ENCODE measurements around the gene FGF14. TPM values are rescaled to one million over a fixed set of nuclear protein-coding genes. Genes with fewer than 3 reads are reported as not detected.

Gene FGF14
- polyA plus RNA-seq, 1 of the 3 experiments (the other 2 are of a cell fraction), result 0.20 TPM

DNA sequence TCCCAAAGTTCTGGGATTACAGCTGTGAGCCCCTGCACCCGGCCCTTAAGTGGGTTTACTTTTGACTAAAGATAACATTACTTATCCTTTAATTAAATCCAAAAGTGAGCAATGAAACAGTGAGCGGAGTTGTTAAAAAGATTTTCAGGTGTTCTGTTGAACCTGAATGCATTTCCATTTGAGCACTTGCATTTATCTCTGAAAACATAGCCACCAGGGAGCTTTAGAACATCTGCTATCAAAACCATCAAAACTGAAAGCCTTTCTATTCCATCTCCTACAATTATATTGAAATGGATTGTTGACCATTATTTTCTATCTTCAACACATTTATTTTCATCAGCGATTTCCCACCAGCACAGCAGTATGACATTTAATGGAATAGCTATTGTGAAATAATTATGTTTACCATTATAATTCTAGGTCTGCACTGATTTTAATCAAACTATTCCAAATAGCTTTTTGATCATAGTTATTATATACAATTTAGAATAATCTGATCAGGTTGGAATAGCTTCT is 269.0 kb downstream of the FGF14 start:
- no peaks in the 10 kb centered on the region for H3K9me3 ChIP-seq

GRCh38 chr13:102131246-102131645 is 270.6 kb downstream of the FGF14 start:
- Histone ChIP-seq H3K27me3 (ENCODE audit: insufficient read depth) (no peaks in the 10 kb centered on the region), H3F3A (replicated peaks; ENCODE audit: insufficient read depth) (peaks cover 3% of the 10 kb centered on the region), H3K36me3 (replicated peaks in 1 of 2; ENCODE audit: control insufficient read depth in 1 of 2, insufficient read depth in 2 of 2, low read length in 1 of 2) (no peaks in the 10 kb centered on the region), H3K27ac (ENCODE audit: low read depth in 2 of 2, low read length in 1 of 2) (peak overlapping the region in 1 of 2 experiments; percentile 47; a peak in 2 of 4 replicates), H3K9ac (no peak overlapping the region), H4K20me1 (ENCODE audit: insufficient read depth) (no peaks in the 10 kb centered on the region), H3K79me2 (ENCODE audit: insufficient read depth) (no peaks in the 10 kb centered on the region), H3K4me1 (ENCODE audit: control insufficient read depth in 1 of 2, insufficient read depth in 2 of 2, low read depth in 1 of 2, low read length in 1 of 2) (peaks cover 20 to 24% of the 10 kb centered on the region in 2 experiments; a peak in 3 of 4 replicates), H3K4me2 (no peak overlapping the region), H3K4me3 (ENCODE audit: low read depth in 2 of 2, low read length in 1 of 2) (no peak overlapping the region), H2AFZ (ENCODE audit: low read depth) (no peak overlapping the region), H3K9me3 (no peaks in the 10 kb centered on the region), H3K9me2 (no peaks in the 10 kb centered on the region)
- TF ChIP-seq IRF3 (IDR thresholded peaks at IDR 0.05; ENCODE audit: low read depth, low read length), result no peak
- no peak for TF ChIP-seq RFX5 (IDR thresholded peaks at IDR 0.05; ENCODE audit: low read length)
- TF ChIP-seq FOSL2 (IDR thresholded peaks at IDR 0.05; ENCODE audit: borderline replicate concordance, low read depth), result no peak
- TF ChIP-seq ELF1 (IDR thresholded peaks at IDR 0.05), result no peak
- 94% methylated on average over 2 of the region's 2 CpGs for WGBS (ENCODE audit: low lambda C conversion rate)
- ChIA-PET POLR2A (no interaction called here), CTCF (interaction anchor here (0.7 to 1.6 kb wide), 4 partner anchors 11 to 986 kb away, joined by 3 to 7 read pairs (median 4); no protein-coding TSS in a partner anchor)
- no peak for DNase-seq

More for the DNA sequence above, 269.0 kb downstream of the FGF14 start:
- no peaks in the 10 kb centered on the region for H3K9me2 ChIP-seq
- H3K36me3 ChIP-seq (replicated peaks in 1 of 2; ENCODE audit: control insufficient read depth in 1 of 2, insufficient read depth in 2 of 2, low read length in 1 of 2), result no peaks in the 10 kb centered on the region
- H3K79me2 ChIP-seq (ENCODE audit: insufficient read depth), result no peaks in the 10 kb centered on the region
- 48% methylated on average over 3 of the region's 3 CpGs for WGBS (ENCODE audit: low lambda C conversion rate)
- H3K4me3 ChIP-seq (ENCODE audit: low read depth in 2 of 2, low read length in 1 of 2), result no peak overlapping the region
- no peaks in the 10 kb centered on the region for H4K20me1 ChIP-seq (ENCODE audit: insufficient read depth)
- DNase-seq, result no peak
- no peak overlapping the region for H3K4me2 ChIP-seq
- H3K9ac ChIP-seq, result no peak overlapping the region
- no peaks in the 10 kb centered on the region for H3K27me3 ChIP-seq (ENCODE audit: insufficient read depth)
- peak overlapping the region in 1 of 2 experiments; percentile 80; a peak in 2 of 4 replicates for H3K27ac ChIP-seq (ENCODE audit: low read depth in 2 of 2, low read length in 1 of 2)
- ChIA-PET CTCF (interaction anchor here (0.8 to 4.7 kb wide), 10 partner anchors 8 to 423 kb away, joined by 3 to 19 read pairs (median 4); no protein-coding TSS in a partner anchor), POLR2A (no interaction called here)
- TF ChIP-seq GATA2 (CRISPR knock-in tag; IDR thresholded peaks at IDR 0.05) (peak; percentile 68), RCOR1 (IDR thresholded peaks at IDR 0.05; ENCODE audit: low read length) (peak; percentile 50; the same call in 1 of the 2 replicates), ELF1 (IDR thresholded peaks at IDR 0.05) (no peak), EP300 (IDR thresholded peaks at IDR 0.05; ENCODE audit: borderline replicate concordance in 1 of 2, low read depth in 1 of 2, low read length in 1 of 2) (peak in 1 of 2 experiments; percentile 75; a peak in 2 of 4 replicates), TAF1 (IDR thresholded peaks at IDR 0.05; ENCODE audit: borderline replicate concordance, low read depth, low read length) (no peak)
- peaks cover 3% of the 10 kb centered on the region for H3F3A ChIP-seq (replicated peaks; ENCODE audit: insufficient read depth)
- H3K4me1 ChIP-seq (ENCODE audit: control insufficient read depth in 1 of 2, insufficient read depth in 2 of 2, low read depth in 1 of 2, low read length in 1 of 2), result peaks cover 19 to 24% of the 10 kb centered on the region in 2 experiments; a peak in 3 of 4 replicates
- H2AFZ ChIP-seq (ENCODE audit: low read depth), result no peak overlapping the region

- H3F3A ChIP-seq (replicated peaks; ENCODE audit: insufficient read depth), result peaks cover 3% of the 10 kb centered on the region
- 0 out of 4 replicates have a peak overlapping the region, but pooled peaks of 1 of the 2 experiments have one; percentile 23 for H3K27ac ChIP-seq (ENCODE audit: low read depth in 2 of 2, low read length in 1 of 2)
- peaks cover 17 to 24% of the 10 kb centered on the region in 2 experiments; a peak in 3 of 4 replicates for H3K4me1 ChIP-seq (ENCODE audit: control insufficient read depth in 1 of 2, insufficient read depth in 2 of 2, low read depth in 1 of 2, low read length in 1 of 2)
- POLR2A ChIA-PET, result no interaction called here
- no peak overlapping the region for H3K4me2 ChIP-seq
- no peaks in the 10 kb centered on the region for H3K79me2 ChIP-seq (ENCODE audit: insufficient read depth)
- H3K9ac ChIP-seq, result no peak overlapping the region
- H2AFZ ChIP-seq (ENCODE audit: low read depth), result no peak overlapping the region
- no peaks in the 10 kb centered on the region for H3K27me3 ChIP-seq (ENCODE audit: insufficient read depth)
- H3K9me3 ChIP-seq, result no peaks in the 10 kb centered on the region
- WGBS (ENCODE audit: low lambda C conversion rate), result 52% methylated on average over 4 of the region's 4 CpGs
- DNase-seq, result no peak
- CTCF ChIA-PET, result interaction anchor here (0.6 to 1.5 kb wide), 5 partner anchors 16 to 428 kb away, joined by 3 read pairs; no protein-coding TSS in a partner anchor
- TF ChIP-seq RXRA (IDR thresholded peaks at IDR 0.05; ENCODE audit: borderline replicate concordance, low read depth) (no peak), EP300 (IDR thresholded peaks at IDR 0.05; ENCODE audit: borderline replicate concordance in 1 of 2, low read depth in 1 of 2, low read length in 1 of 2) (0 out of 4 replicates have a peak, but pooled peaks of 1 of the 2 experiments have one; percentile 16), GABPA (IDR thresholded peaks at IDR 0.05; ENCODE audit: low read depth) (no peak), CHD2 (IDR thresholded peaks at IDR 0.05; ENCODE audit: low read length, partially characterized antibody) (no peak)
- H4K20me1 ChIP-seq (ENCODE audit: insufficient read depth), result no peaks in the 10 kb centered on the region
- no peak overlapping the region for H3K4me3 ChIP-seq (ENCODE audit: low read depth in 2 of 2, low read length in 1 of 2)
- H3K9me2 ChIP-seq, result no peaks in the 10 kb centered on the region
- no peaks in the 10 kb centered on the region for H3K36me3 ChIP-seq (replicated peaks in 1 of 2; ENCODE audit: control insufficient read depth in 1 of 2, insufficient read depth in 2 of 2, low read length in 1 of 2)
Observed at GRCh38 chr13:102128216-102128810, 273.5 kb downstream of the FGF14 start.

Data from SK-N-SH (cell line).